IMR-90 (cell line): ENCODE results near the gene WNT11. TPM values are rescaled to one million over a fixed set of nuclear protein-coding genes. Genes with fewer than 3 reads are reported as not detected.

ENCODE experiments used
- ATAC-seq: fragments of 200-7000 bp; cut with Tn5 transposase; 2 replicates; pipeline ENCODE4 v1.9.1; 2020; ENCODE audit warnings: low read depth, mild to moderate bottlenecking, moderate library complexity
- BruUV-seq: library from RNA; stranded (reverse); fragments of 400-500 nt; replicated peaks from 2 replicates; lab custom pipeline; 2021; lab: Mats Ljungman, UMichigan
- CTCF ChIA-PET: fragments of 300-600 bp; formaldehyde crosslinking; extraction: SDS; loops from one replicate; lab custom pipeline; 2021; ENCODE audit warnings: antibody characterized with exemption; lab: Yijun Ruan, JAX
- POLR2A ChIA-PET: fragments of 300-600 bp; sonication (Branson Sonifier 250); formaldehyde crosslinking; loops from one replicate; lab custom pipeline; 2022; ENCODE audit warnings: antibody characterized with exemption; ENCODE audit not compliant: unreplicated experiment; lab: Charles Lee
- DNase-seq: peaks from one replicate; pipeline ENCODE4 v3.0.0; 2013
- H2AFZ ChIP-seq: replicated peaks from 2 replicates; pipeline ENCODE3; 2013; ENCODE audit warnings: low read length, mild to moderate bottlenecking; ENCODE audit not compliant: poor library complexity
- H2AK5ac ChIP-seq: 2 replicates; pipeline ENCODE4 v1.6.1; 2013; ENCODE audit warnings: low read depth, low read length, inconsistent platforms
- H2AK9ac ChIP-seq: replicated peaks from 2 replicates; pipeline ENCODE3; 2013; ENCODE audit warnings: mild to moderate bottlenecking, low read depth, low read length, moderate library complexity; ENCODE audit not compliant: poor library complexity
- H2BK120ac ChIP-seq: 2 replicates; pipeline ENCODE4 v1.6.1; 2013; ENCODE audit warnings: low read depth, low read length, inconsistent platforms
- H2BK15ac ChIP-seq: 3 replicates; pipeline ENCODE4 v1.6.1; 2013; ENCODE audit warnings: low read depth, low read length, inconsistent platforms
- H2BK20ac ChIP-seq: 2 replicates; pipeline ENCODE4 v1.6.1; 2013; ENCODE audit warnings: low read depth, mild to moderate bottlenecking, inconsistent platforms, low read length, moderate library complexity
- H2BK5ac ChIP-seq: 2 replicates; pipeline ENCODE4 v1.6.1; 2013; ENCODE audit warnings: mild to moderate bottlenecking, low read depth, low read length, inconsistent platforms; ENCODE audit not compliant: poor library complexity, severe bottlenecking
- H3K14ac ChIP-seq: replicated peaks from 2 replicates; pipeline ENCODE4 v1.6.1; 2013; ENCODE audit warnings: low read depth, low read length, inconsistent platforms
- H3K18ac ChIP-seq: 2 replicates; pipeline ENCODE4 v1.6.1; 2013; ENCODE audit warnings: low read depth, low read length, control low read depth
- H3K23ac ChIP-seq: 2 replicates; pipeline ENCODE4 v1.6.1; 2013; ENCODE audit warnings: low read depth, low read length, inconsistent platforms
- H3K27ac ChIP-seq: 2 replicates; pipeline ENCODE4 v1.5.1; 2013; ENCODE audit warnings: mild to moderate bottlenecking, control low read depth, low read length; ENCODE audit not compliant: insufficient read depth
- H3K27me3 ChIP-seq: 2 replicates; pipeline ENCODE4 v1.6.1; 2013; ENCODE audit warnings: low read length; ENCODE audit not compliant: control insufficient read depth, insufficient read depth
- H3K36me3 ChIP-seq: 2 replicates; pipeline ENCODE4 v1.6.1; 2013; ENCODE audit warnings: low read length, mixed read lengths; ENCODE audit not compliant: control insufficient read depth, insufficient read depth
- H3K4ac ChIP-seq: 2 replicates; pipeline ENCODE4 v1.6.1; 2013; ENCODE audit warnings: low read depth, low read length, inconsistent platforms
- H3K4me1 ChIP-seq: 2 replicates; pipeline ENCODE4 v1.6.1; 2013; ENCODE audit warnings: low read length, mixed read lengths; ENCODE audit not compliant: control insufficient read depth, insufficient read depth
- H3K4me2 ChIP-seq: 2 replicates; pipeline ENCODE4 v1.6.1; 2013; ENCODE audit warnings: low read depth, mild to moderate bottlenecking, control low read depth, low read length, moderate library complexity
- H3K4me3 ChIP-seq: 2 replicates; pipeline ENCODE4 v1.5.1; 2013; ENCODE audit warnings: low read depth, mild to moderate bottlenecking, control low read depth, low read length, moderate library complexity; ENCODE audit not compliant: insufficient read depth
- H3K56ac ChIP-seq: 2 replicates; pipeline ENCODE4 v1.6.1; 2013; ENCODE audit warnings: low read length, inconsistent platforms; ENCODE audit not compliant: insufficient read depth; ENCODE audit errors: extremely low read depth
- H3K79me1 ChIP-seq, 2 experiments: 2 replicates each; pipeline ENCODE4 v1.6.1; 2013; ENCODE audit warnings: low read length in 2 of 2, inconsistent platforms in 1 of 2, low read depth in 1 of 2
- H3K9ac ChIP-seq: 2 replicates; pipeline ENCODE4 v1.6.1; 2013; ENCODE audit warnings: low read depth, low read length, control low read depth
- H3K9me1 ChIP-seq: 2 replicates; pipeline ENCODE4 v1.6.1; 2013; ENCODE audit warnings: low read length, inconsistent platforms; ENCODE audit not compliant: insufficient read depth
- H3K9me3 ChIP-seq: 2 replicates; pipeline ENCODE4 v1.6.1; 2013; ENCODE audit warnings: low read length; ENCODE audit not compliant: control insufficient read depth, insufficient read depth
- H4K20me1 ChIP-seq: 2 replicates; pipeline ENCODE4 v1.6.1; 2013; ENCODE audit warnings: low read length, inconsistent platforms; ENCODE audit not compliant: insufficient read depth
- H4K5ac ChIP-seq: 2 replicates; pipeline ENCODE4 v1.6.1; 2013; ENCODE audit warnings: mild to moderate bottlenecking, low read depth, low read length, control low read depth
- H4K8ac ChIP-seq, 2 experiments: 2 replicates each; pipeline ENCODE4 v1.6.1; 2013; ENCODE audit warnings: low read depth in 2 of 2, low read length in 2 of 2, control low read depth in 1 of 2, inconsistent platforms in 1 of 2
- H4K91ac ChIP-seq: 2 replicates; pipeline ENCODE4 v1.6.1; 2013; ENCODE audit warnings: low read depth, low read length, inconsistent platforms; ENCODE audit not compliant: insufficient read depth
- BHLHE40 ChIP-seq: fragments of 150-350 bp; IDR thresholded peaks from 2 replicates; pipeline ENCODE4 v1.6.1; 2016; ENCODE audit warnings: mild to moderate bottlenecking, low read depth, low read length
- CEBPB ChIP-seq: IDR thresholded peaks from 2 replicates; pipeline ENCODE4 v1.6.1; 2012; ENCODE audit warnings: low read depth, low read length, improper control_type of control experiment
- CHD1 ChIP-seq: IDR thresholded peaks from 2 replicates; pipeline ENCODE4 v1.6.1; 2012; ENCODE audit warnings: low read depth, low read length, improper control_type of control experiment
- FOS ChIP-seq: fragments of 150-350 bp; IDR thresholded peaks from 2 replicates; pipeline ENCODE4 v1.6.1; 2016; ENCODE audit warnings: low read depth, low read length
- MAFK ChIP-seq: IDR thresholded peaks from 2 replicates; pipeline ENCODE4 v1.6.1; 2012; ENCODE audit warnings: low read depth, low read length, improper control_type of control experiment
- MAZ ChIP-seq: IDR thresholded peaks from 2 replicates; pipeline ENCODE4 v1.6.1; 2012; ENCODE audit warnings: low read depth, mild to moderate bottlenecking, low read length, improper control_type of control experiment, moderate library complexity, borderline replicate concordance
- MXI1 ChIP-seq: IDR thresholded peaks from 2 replicates; pipeline ENCODE4 v1.6.1; 2012; ENCODE audit warnings: low read depth, mild to moderate bottlenecking, low read length, moderate library complexity, borderline replicate concordance
- NFE2L2 ChIP-seq: fragments of 150-350 bp; IDR thresholded peaks from 2 replicates; pipeline ENCODE4 v1.6.1; 2016; ENCODE audit warnings: low read depth, mild to moderate bottlenecking, low read length
- POLR2A ChIP-seq: IDR thresholded peaks from 2 replicates; pipeline ENCODE4 v1.6.1; 2012; ENCODE audit warnings: mild to moderate bottlenecking, low read depth, low read length
- RAD21 ChIP-seq: IDR thresholded peaks from 2 replicates; pipeline ENCODE4 v1.6.1; 2012; ENCODE audit warnings: low read length, improper control_type of control experiment
- RCOR1 ChIP-seq: IDR thresholded peaks from 2 replicates; pipeline ENCODE4 v1.6.1; 2012; ENCODE audit warnings: mild to moderate bottlenecking, low read length, improper control_type of control experiment; ENCODE audit not compliant: insufficient replicate concordance
- RFX5 ChIP-seq: IDR thresholded peaks from 2 replicates; pipeline ENCODE4 v1.8.0; 2012; ENCODE audit warnings: low read depth, mild to moderate bottlenecking, low read length, moderate library complexity
- SMC3 ChIP-seq: fragments of 150-350 bp; IDR thresholded peaks from 2 replicates; pipeline ENCODE4 v1.6.1; 2016; ENCODE audit warnings: low read depth, mild to moderate bottlenecking, antibody characterized with exemption, low read length, moderate library complexity
- WGBS, 2 experiments: methylation state at CpG; one replicate each; pipeline versions ENCODE4 v1.1.5 to v1.1.7; 2013; ENCODE audit warnings: missing lambda C conversion rate in 2 of 2; ENCODE audit not compliant: insufficient read length in 1 of 2; ENCODE audit errors: extremely low coverage in 2 of 2; 5-methylcytosine and 5-hydroxymethylcytosine counted together
- dilution Hi-C: fragments of 300-500 bp; cut with HindIII; formaldehyde crosslinking; loops from one replicate; pipeline ENCODE4 v1.14.3; 2018; ENCODE audit warnings: low sequenced_read_pairs; ENCODE audit not compliant: unreplicated experiment
- in situ Hi-C: fragments of 300-500 bp; cut with MboI; formaldehyde crosslinking; loops from 3 replicates; pipeline ENCODE4 v1.14.3; 2019; ENCODE audit warnings: low sequenced_read_pairs, inconsistent platforms, mixed read lengths
- intact Hi-C: fragments of 100-400 bp; cut with micrococcal nuclease; formaldehyde crosslinking; loops from 2 replicates; pipeline ENCODE4 v1.10.0; 2022
- polyA plus RNA-seq, 3 experiments: library from polyadenylated mRNA; depleted of rRNA; stranded (reverse); fragments of >200 nt; gene quantifications; 2 replicates each; pipeline ENCODE4 v1.2.3, GENCODE V29; 2012; ENCODE audit warnings: low replicate concordance in 1 of 3
- total RNA-seq: library from RNA; depleted of rRNA; stranded (reverse); fragments of >200 nt; gene quantifications from 2 replicates; pipeline ENCODE4 v1.2.3, GENCODE V29; 2012
- TF ChIP-seq, protein P1 (sequence below): conservative IDR thresholded peaks from 2 replicates; pipeline ENCODE4 v1.5.1; 2012; ENCODE audit warnings: mild to moderate bottlenecking, low read depth, low read length, improper control_type of control experiment
- TF ChIP-seq, protein P2 (sequence below): fragments of 150-350 bp; IDR thresholded peaks from 2 replicates; pipeline ENCODE4 v1.6.1; 2017; ENCODE audit warnings: mild to moderate bottlenecking, antibody characterized with exemption, low read length, low read depth
- TF ChIP-seq, protein P3 (sequence below): fragments of 150-350 bp; IDR thresholded peaks from 2 replicates; pipeline ENCODE4 v1.6.1; 2016; ENCODE audit warnings: low read depth, mild to moderate bottlenecking, low read length, moderate library complexity, borderline replicate concordance

The WNT11 gene
- total and polyA plus RNA-seq, 2 of the 4 experiments (the other 2 are of a cell fraction), result 0.10 TPM; not detected in 1

GRCh38 chr11:76169473-76169896 is 36.8 kb downstream of the WNT11 start:
- Histone ChIP-seq H2AK5ac (no peak overlapping the region), H4K20me1 (no peaks in the 10 kb centered on the region), H2AK9ac (no peak overlapping the region), H3K36me3 (no peaks in the 10 kb centered on the region), H2BK120ac (no peak overlapping the region), H4K8ac (no peak overlapping the region), H3K4me1 (no peaks in the 10 kb centered on the region), H4K5ac (no peak overlapping the region), H2AFZ (no peak overlapping the region), H3K9me1 (no peaks in the 10 kb centered on the region), H2BK15ac (no peak overlapping the region), H3K27me3 (peaks cover 53% of the 10 kb centered on the region), H3K79me1 (no peaks in the 10 kb centered on the region), H3K9me3 (no peaks in the 10 kb centered on the region), H3K56ac (no peak overlapping the region), H3K18ac (no peak overlapping the region), H3K4ac (no peak overlapping the region), H4K91ac (no peak overlapping the region), H3K4me2 (no peak overlapping the region), H3K9ac (no peak overlapping the region), H3K23ac (no peak overlapping the region), H3K14ac (no peak overlapping the region), H2BK5ac (no peak overlapping the region), H3K27ac (no peak overlapping the region), H3K4me3 (no peak overlapping the region), H2BK20ac (no peak overlapping the region)
- POLR2A ChIA-PET, result no interaction called here
- ATAC-seq (no peak), DNase-seq (no peak)
- dilution Hi-C loops (no loop called here), in situ Hi-C loops (no loop called here), intact Hi-C loops (no loop called here)
- no TSS peak for BruUV-seq
- TF ChIP-seq MAFK (no peak), MXI1 (no peak), SMC3 (no peak), POLR2A (no peak), RAD21 (no peak), RCOR1 (no peak), NFE2L2 (no peak), CEBPB (no peak), RFX5 (no peak), CHD1 (no peak), MAZ (no peak), BHLHE40 (no peak), FOS (no peak)
- TF ChIP-seq, protein P1, sequence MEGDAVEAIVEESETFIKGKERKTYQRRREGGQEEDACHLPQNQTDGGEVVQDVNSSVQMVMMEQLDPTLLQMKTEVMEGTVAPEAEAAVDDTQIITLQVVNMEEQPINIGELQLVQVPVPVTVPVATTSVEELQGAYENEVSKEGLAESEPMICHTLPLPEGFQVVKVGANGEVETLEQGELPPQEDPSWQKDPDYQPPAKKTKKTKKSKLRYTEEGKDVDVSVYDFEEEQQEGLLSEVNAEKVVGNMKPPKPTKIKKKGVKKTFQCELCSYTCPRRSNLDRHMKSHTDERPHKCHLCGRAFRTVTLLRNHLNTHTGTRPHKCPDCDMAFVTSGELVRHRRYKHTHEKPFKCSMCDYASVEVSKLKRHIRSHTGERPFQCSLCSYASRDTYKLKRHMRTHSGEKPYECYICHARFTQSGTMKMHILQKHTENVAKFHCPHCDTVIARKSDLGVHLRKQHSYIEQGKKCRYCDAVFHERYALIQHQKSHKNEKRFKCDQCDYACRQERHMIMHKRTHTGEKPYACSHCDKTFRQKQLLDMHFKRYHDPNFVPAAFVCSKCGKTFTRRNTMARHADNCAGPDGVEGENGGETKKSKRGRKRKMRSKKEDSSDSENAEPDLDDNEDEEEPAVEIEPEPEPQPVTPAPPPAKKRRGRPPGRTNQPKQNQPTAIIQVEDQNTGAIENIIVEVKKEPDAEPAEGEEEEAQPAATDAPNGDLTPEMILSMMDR, result no peak
- TF ChIP-seq, protein P2, sequence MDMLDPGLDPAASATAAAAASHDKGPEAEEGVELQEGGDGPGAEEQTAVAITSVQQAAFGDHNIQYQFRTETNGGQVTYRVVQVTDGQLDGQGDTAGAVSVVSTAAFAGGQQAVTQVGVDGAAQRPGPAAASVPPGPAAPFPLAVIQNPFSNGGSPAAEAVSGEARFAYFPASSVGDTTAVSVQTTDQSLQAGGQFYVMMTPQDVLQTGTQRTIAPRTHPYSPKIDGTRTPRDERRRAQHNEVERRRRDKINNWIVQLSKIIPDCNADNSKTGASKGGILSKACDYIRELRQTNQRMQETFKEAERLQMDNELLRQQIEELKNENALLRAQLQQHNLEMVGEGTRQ, result no peak
- TF ChIP-seq, protein P3, sequence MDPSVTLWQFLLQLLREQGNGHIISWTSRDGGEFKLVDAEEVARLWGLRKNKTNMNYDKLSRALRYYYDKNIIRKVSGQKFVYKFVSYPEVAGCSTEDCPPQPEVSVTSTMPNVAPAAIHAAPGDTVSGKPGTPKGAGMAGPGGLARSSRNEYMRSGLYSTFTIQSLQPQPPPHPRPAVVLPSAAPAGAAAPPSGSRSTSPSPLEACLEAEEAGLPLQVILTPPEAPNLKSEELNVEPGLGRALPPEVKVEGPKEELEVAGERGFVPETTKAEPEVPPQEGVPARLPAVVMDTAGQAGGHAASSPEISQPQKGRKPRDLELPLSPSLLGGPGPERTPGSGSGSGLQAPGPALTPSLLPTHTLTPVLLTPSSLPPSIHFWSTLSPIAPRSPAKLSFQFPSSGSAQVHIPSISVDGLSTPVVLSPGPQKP, result no peak
- CTCF ChIA-PET, result no interaction called here
- 93% methylated on average over 7 of the region's 15 CpGs; no CpG with 5 or more reads in 1 of the 2 experiments for WGBS, 2 experiments
